Fibroblast of lung (primary cell): ENCODE measurements around the gene TAOK3. TPM values are rescaled to one million over a fixed set of nuclear protein-coding genes. Genes with fewer than 3 reads are reported as not detected.
A peak's percentile ranks its signal among the peaks of the same experiment; 100 is the strongest.

ENCODE experiments used
- DNase-seq, 2 donors: peaks; one replicate each; pipeline versions ENCODE4 v3.0.0 to v3.0.0-alpha.2; 2010; ENCODE audit warnings: low read depth in 2 of 2
- H2AFZ ChIP-seq: 2 replicates; pipeline ENCODE4 v1.5.1; 2012; ENCODE audit warnings: low read length, control low read depth, inconsistent platforms
- H3K27ac ChIP-seq: 2 replicates; pipeline ENCODE4 v1.5.1; 2011; ENCODE audit warnings: low read length, control low read depth; ENCODE audit not compliant: insufficient read depth
- H3K27me3 ChIP-seq: 2 replicates; pipeline ENCODE4 v1.5.1; 2011; ENCODE audit warnings: mild to moderate bottlenecking, low read length; ENCODE audit not compliant: control insufficient read depth, insufficient read depth
- H3K36me3 ChIP-seq: 2 replicates; pipeline ENCODE4 v1.5.1; 2011; ENCODE audit warnings: low read length; ENCODE audit not compliant: control insufficient read depth, insufficient read depth
- H3K4me1 ChIP-seq: 2 replicates; pipeline ENCODE4 v1.5.1; 2011; ENCODE audit warnings: low read length; ENCODE audit not compliant: control insufficient read depth, insufficient read depth; ENCODE audit errors: extremely low read depth
- H3K4me2 ChIP-seq: 2 replicates; pipeline ENCODE4 v1.5.1; 2011; ENCODE audit warnings: low read length, control low read depth; ENCODE audit not compliant: insufficient read depth; ENCODE audit errors: extremely low read depth
- H3K4me3 ChIP-seq, 4 experiments: fragments of 200-600 bp in 1 of 4; sonication (generic) in 1 of 4; replicated peaks in 1 of 4; 2 replicates each; pipeline ENCODE4 v1.5.1; 2011 to 2016; ENCODE audit warnings: low read length in 4 of 4, low read depth in 3 of 4, mild to moderate bottlenecking in 3 of 4, control low read depth in 2 of 4, inconsistent platforms in 1 of 4, mixed read lengths in 1 of 4; ENCODE audit not compliant: insufficient read depth in 1 of 4; ENCODE audit errors: control extremely low read depth in 1 of 4
- H3K79me2 ChIP-seq: 2 replicates; pipeline ENCODE4 v1.5.1; 2012; ENCODE audit warnings: mild to moderate bottlenecking, low read length, inconsistent platforms; ENCODE audit not compliant: control insufficient read depth, insufficient read depth
- H3K9ac ChIP-seq: 2 replicates; pipeline ENCODE4 v1.5.1; 2011; ENCODE audit warnings: mild to moderate bottlenecking, low read length, control low read depth; ENCODE audit not compliant: insufficient read depth
- H3K9me3 ChIP-seq: 2 replicates; pipeline ENCODE4 v1.5.1; 2012; ENCODE audit warnings: low read depth, low read length; ENCODE audit not compliant: control insufficient read depth, insufficient read depth
- H4K20me1 ChIP-seq: 2 replicates; pipeline ENCODE4 v1.5.1; 2011; ENCODE audit warnings: low read length; ENCODE audit not compliant: control insufficient read depth, insufficient read depth; ENCODE audit errors: extremely low read depth
- EZH2 ChIP-seq: IDR thresholded peaks from 2 replicates; pipeline ENCODE4 v1.5.1; 2012; ENCODE audit warnings: low read length, control low read depth, mild to moderate bottlenecking; ENCODE audit errors: missing control alignments
- polyA plus RNA-seq, 2 donors: library from polyadenylated mRNA; depleted of rRNA in 1 of 2; stranded (reverse) in 1 of 2; unstranded in 1 of 2; fragments of >200 nt; gene quantifications; 2 replicates each; pipeline ENCODE4 v1.2.1, GENCODE V29; 2011 to 2012; ENCODE audit warnings: missing spikeins in 1 of 2
- total RNA-seq: library from RNA; depleted of rRNA; stranded (reverse); fragments of >200 nt; gene quantifications from 2 replicates; pipeline ENCODE4 v1.2.1, GENCODE V29; 2014
- TF ChIP-seq, protein P1 (sequence below), 2 donors: IDR thresholded peaks in 1 of 2; conservative IDR thresholded peaks in 1 of 2; 1 replicate in 1 of 2; 2 replicates in 1 of 2; pipeline ENCODE4 v1.5.1; 2011 to 2012; ENCODE audit warnings: low read length in 2 of 2, control low read depth in 1 of 2, inconsistent platforms in 1 of 2, low read depth in 1 of 2, mild to moderate bottlenecking in 1 of 2

Gene TAOK3
- total and polyA plus RNA-seq, 2 donors (not counting 1 experiment from before 2014, with no cell fraction given): 64.7 to 97.4 TPM

DNA sequence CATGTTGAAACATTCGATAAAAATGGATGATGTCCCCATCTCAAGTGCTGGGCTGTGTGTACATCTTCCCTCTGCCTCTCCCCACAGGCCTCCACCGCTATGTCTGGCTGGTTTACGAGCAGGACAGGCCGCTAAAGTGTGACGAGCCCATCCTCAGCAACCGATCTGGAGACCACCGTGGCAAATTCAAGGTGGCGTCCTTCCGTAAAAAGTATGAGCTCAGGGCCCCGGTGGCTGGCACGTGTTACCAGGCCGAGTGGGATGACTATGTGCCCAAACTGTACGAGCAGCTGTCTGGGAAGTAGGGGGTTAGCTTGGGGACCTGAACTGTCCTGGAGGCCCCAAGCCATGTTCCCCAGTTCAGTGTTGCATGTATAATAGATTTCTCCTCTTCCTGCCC, 228.2 kb downstream of the TAOK3 start:
- H3K4me2 ChIP-seq: no peak overlapping the region
- H3K79me2 ChIP-seq: no peaks in the 10 kb centered on the region
- H4K20me1 ChIP-seq: no peaks in the 10 kb centered on the region
- H3K4me1 ChIP-seq: no peaks in the 10 kb centered on the region
- H3K27me3 ChIP-seq: no peaks in the 10 kb centered on the region
- H3K9ac ChIP-seq: no peak overlapping the region
- H3K9me3 ChIP-seq: no peaks in the 10 kb centered on the region
- no peak for DNase-seq
- no peak overlapping the region for H3K27ac ChIP-seq
- no peak for TF ChIP-seq EZH2
- peaks cover 19% of the 10 kb centered on the region for H3K36me3 ChIP-seq
- H3K4me3 ChIP-seq: no peak overlapping the region
- no peak overlapping the region for H2AFZ ChIP-seq

DNA sequence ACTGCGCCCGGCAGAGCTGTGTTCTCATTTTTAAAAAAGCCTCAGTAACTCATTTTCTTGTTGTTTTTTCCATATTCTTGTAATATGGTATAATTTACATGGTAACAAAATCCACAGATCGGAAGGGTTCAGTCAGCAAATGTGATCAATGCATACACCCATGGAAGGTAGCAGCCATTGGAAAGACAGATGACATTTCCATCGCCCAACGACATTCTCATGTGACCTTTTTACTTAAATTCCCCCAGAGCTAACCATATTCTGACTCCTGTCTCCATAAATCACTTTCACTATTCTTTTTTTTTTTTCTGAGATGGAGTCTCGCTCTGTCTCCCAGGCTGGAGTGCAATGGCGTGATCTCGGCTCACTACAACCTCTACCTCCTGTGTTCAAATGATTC, 231.9 kb downstream of the TAOK3 start:
- Histone ChIP-seq H3K36me3 (peaks cover 14% of the 10 kb centered on the region), H4K20me1 (no peaks in the 10 kb centered on the region), H3K9ac (no peak overlapping the region), H3K4me3 (no peak overlapping the region), H3K4me1 (peaks cover 2% of the 10 kb centered on the region), H3K27ac (no peak overlapping the region), H3K27me3 (no peaks in the 10 kb centered on the region), H3K79me2 (peaks cover 22% of the 10 kb centered on the region), H2AFZ (no peak overlapping the region), H3K4me2 (no peak overlapping the region), H3K9me3 (no peaks in the 10 kb centered on the region)
- no peak for DNase-seq
- TF ChIP-seq, protein P1, sequence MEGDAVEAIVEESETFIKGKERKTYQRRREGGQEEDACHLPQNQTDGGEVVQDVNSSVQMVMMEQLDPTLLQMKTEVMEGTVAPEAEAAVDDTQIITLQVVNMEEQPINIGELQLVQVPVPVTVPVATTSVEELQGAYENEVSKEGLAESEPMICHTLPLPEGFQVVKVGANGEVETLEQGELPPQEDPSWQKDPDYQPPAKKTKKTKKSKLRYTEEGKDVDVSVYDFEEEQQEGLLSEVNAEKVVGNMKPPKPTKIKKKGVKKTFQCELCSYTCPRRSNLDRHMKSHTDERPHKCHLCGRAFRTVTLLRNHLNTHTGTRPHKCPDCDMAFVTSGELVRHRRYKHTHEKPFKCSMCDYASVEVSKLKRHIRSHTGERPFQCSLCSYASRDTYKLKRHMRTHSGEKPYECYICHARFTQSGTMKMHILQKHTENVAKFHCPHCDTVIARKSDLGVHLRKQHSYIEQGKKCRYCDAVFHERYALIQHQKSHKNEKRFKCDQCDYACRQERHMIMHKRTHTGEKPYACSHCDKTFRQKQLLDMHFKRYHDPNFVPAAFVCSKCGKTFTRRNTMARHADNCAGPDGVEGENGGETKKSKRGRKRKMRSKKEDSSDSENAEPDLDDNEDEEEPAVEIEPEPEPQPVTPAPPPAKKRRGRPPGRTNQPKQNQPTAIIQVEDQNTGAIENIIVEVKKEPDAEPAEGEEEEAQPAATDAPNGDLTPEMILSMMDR (conservative IDR thresholded peaks at IDR 0.05 in 1 of 2, IDR thresholded peaks at IDR 0.05 in 1 of 2; ENCODE audit: low read depth in 1 of 2, low read length in 2 of 2): no peak
- no peak for TF ChIP-seq EZH2

DNA sequence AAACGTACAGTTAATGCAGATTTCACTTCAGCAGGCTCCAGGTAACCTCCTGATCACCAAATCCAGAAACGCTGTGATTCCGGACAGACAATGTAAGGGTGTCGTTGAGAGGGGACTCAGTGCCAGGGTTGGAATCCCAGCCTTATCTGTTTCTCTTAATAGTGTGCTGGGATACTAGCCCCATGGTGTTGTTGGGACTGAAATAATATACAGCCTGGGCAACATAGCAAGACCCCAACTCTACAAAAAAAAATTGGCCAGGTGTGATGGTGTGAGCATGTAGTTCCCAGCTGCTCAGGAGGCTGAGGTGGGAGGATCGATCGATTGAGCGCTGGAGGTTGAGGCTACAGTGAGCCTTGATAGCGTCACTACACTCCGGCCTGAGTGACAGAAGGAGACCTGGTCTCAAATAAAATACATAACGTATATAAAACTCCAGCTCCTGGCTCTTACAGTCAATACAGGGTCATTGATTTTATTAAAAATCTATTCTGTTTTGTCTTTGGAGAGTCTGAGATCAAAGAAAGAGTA, 235.5 kb downstream of the TAOK3 start:
- Histone ChIP-seq H3K36me3 (peaks cover 7% of the 10 kb centered on the region), H3K9me3 (no peaks in the 10 kb centered on the region), H3K27ac (peak overlapping the region; percentile 86), H3K27me3 (no peaks in the 10 kb centered on the region), H3K79me2 (peaks cover 22% of the 10 kb centered on the region), H3K4me2 (peak overlapping the region; percentile 92), H3K4me3 (peak overlapping the region; percentile 81 to 98 (median 95)), H3K9ac (peak overlapping the region; percentile 92), H4K20me1 (no peaks in the 10 kb centered on the region), H2AFZ (no peak overlapping the region), H3K4me1 (peaks cover 2% of the 10 kb centered on the region)
- DNase-seq: no peak
- no peak for TF ChIP-seq EZH2
- TF ChIP-seq, protein P1 (conservative IDR thresholded peaks at IDR 0.05 in 1 of 2, IDR thresholded peaks at IDR 0.05 in 1 of 2; ENCODE audit: low read depth in 1 of 2, low read length in 2 of 2): no peak
